BJ (cell line): Measurements from ENCODE around the gene HSD11B2. TPM values are rescaled to one million over a fixed set of nuclear protein-coding genes. Genes with fewer than 3 reads are reported as not detected.
A peak's percentile ranks its signal among the peaks of the same experiment; 100 is the strongest.

Experiments used
- CTCF ChIA-PET: fragments of 350-600 bp; formaldehyde crosslinking; extraction: SDS; loops from one replicate; lab custom pipeline; 2021; ENCODE audit warnings: antibody characterized with exemption, inconsistent platforms; lab: Yijun Ruan, JAX
- POLR2A ChIA-PET: fragments of 300-600 bp; sonication (Branson Sonifier 250); formaldehyde crosslinking; extraction: SDS; loops from one replicate; lab custom pipeline; 2021; ENCODE audit warnings: antibody characterized with exemption; lab: Charles Lee
- DNase-seq: peaks from one replicate; pipeline ENCODE4 v3.0.0-alpha.2; 2011; ENCODE audit warnings: low read depth
- H3K27me3 ChIP-seq: 2 replicates; pipeline ENCODE4 v1.6.0; 2011; ENCODE audit warnings: low read length; ENCODE audit not compliant: control insufficient read depth, insufficient read depth
- H3K36me3 ChIP-seq: 2 replicates; pipeline ENCODE4 v1.5.1; 2011; ENCODE audit warnings: low read length; ENCODE audit not compliant: control insufficient read depth, insufficient read depth
- H3K4me3 ChIP-seq: 2 replicates; pipeline ENCODE4 v1.5.1; 2011; ENCODE audit warnings: low read depth, mild to moderate bottlenecking, control low read depth, low read length
- polyA plus RNA-seq: library from polyadenylated mRNA; depleted of rRNA; stranded (reverse); fragments of >200 nt; gene quantifications from 2 replicates; pipeline ENCODE4 v1.2.3, GENCODE V29; 2011
- TF ChIP-seq, protein P1 (sequence below): IDR thresholded peaks from 2 replicates; pipeline ENCODE4 v1.5.1; 2011; ENCODE audit warnings: low read depth, mild to moderate bottlenecking, control low read depth, inconsistent platforms, low read length, moderate library complexity; ENCODE audit not compliant: insufficient read depth

Gene HSD11B2
- polyA plus RNA-seq, 1 experiment = 0.07 TPM

GRCh38 chr16:67456391-67457081 lies 25.6 kb downstream of the HSD11B2 start:
- POLR2A ChIA-PET = interaction anchor here (0.6 kb wide), 1 partner anchor 23 kb away, joined by 3 read pairs; no protein-coding TSS in a partner anchor
- no peak for DNase-seq
- TF ChIP-seq, protein P1, sequence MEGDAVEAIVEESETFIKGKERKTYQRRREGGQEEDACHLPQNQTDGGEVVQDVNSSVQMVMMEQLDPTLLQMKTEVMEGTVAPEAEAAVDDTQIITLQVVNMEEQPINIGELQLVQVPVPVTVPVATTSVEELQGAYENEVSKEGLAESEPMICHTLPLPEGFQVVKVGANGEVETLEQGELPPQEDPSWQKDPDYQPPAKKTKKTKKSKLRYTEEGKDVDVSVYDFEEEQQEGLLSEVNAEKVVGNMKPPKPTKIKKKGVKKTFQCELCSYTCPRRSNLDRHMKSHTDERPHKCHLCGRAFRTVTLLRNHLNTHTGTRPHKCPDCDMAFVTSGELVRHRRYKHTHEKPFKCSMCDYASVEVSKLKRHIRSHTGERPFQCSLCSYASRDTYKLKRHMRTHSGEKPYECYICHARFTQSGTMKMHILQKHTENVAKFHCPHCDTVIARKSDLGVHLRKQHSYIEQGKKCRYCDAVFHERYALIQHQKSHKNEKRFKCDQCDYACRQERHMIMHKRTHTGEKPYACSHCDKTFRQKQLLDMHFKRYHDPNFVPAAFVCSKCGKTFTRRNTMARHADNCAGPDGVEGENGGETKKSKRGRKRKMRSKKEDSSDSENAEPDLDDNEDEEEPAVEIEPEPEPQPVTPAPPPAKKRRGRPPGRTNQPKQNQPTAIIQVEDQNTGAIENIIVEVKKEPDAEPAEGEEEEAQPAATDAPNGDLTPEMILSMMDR = peak; percentile 64
- Histone ChIP-seq H3K4me3 (no peak overlapping the region), H3K27me3 (no peaks in the 10 kb centered on the region), H3K36me3 (peaks cover 12% of the 10 kb centered on the region)
- CTCF ChIA-PET = interaction anchor here (1.4 to 16.9 kb wide), 7 partner anchors 8 to 32 kb away, joined by 5 to 276 read pairs (median 9); partner anchors contain the start of gene ATP6V0D1

DNA sequence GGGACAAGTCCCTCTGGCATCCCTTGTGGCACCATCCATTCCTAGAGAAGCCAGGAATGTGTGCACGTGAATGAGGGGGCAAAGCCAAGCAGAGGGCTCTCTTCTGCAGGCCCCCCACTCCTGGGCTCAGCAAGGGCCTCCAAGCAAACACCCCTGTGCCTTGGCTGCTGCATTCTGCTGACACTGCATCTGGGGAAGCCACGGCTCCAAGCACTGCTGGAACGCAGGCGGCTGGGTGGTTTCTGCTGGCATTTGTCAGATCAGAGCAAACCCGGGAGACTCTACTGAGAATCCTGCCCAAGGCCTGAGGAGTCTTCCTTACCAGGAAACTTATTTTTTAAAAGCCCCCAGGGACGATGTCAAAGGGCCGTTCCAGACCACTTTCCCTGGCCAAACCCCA lies 26.7 kb downstream of the HSD11B2 start:
- H3K27me3 ChIP-seq = no peaks in the 10 kb centered on the region
- no peak for DNase-seq
- ChIA-PET POLR2A (no interaction called here), CTCF (interaction anchor here (0.8 to 16.9 kb wide), 6 partner anchors 9 to 33 kb away, joined by 3 to 276 read pairs (median 6); partner anchors contain the start of gene ATP6V0D1)
- TF ChIP-seq, protein P1 = no peak
- no peak overlapping the region for H3K4me3 ChIP-seq
- H3K36me3 ChIP-seq = peaks cover 9% of the 10 kb centered on the region

- no peaks in the 10 kb centered on the region for H3K27me3 ChIP-seq
- no peak overlapping the region for H3K4me3 ChIP-seq
- TF ChIP-seq, protein P1 = no peak
- ChIA-PET CTCF (interaction anchor here (0.8 to 16.9 kb wide), 6 partner anchors 10 to 34 kb away, joined by 3 to 276 read pairs (median 6); partner anchors contain the start of gene ATP6V0D1), POLR2A (no interaction called here)
- H3K36me3 ChIP-seq = peaks cover 4% of the 10 kb centered on the region; the same call in 1 of the 2 replicates
- DNase-seq = no peak
Measured at GRCh38 chr16:67458121-67458641, 27.3 kb downstream of the HSD11B2 start.

- TF ChIP-seq, protein P1 = no peak
- POLR2A ChIA-PET = no interaction called here
- Histone ChIP-seq H3K27me3 (no peaks in the 10 kb centered on the region), H3K4me3 (no peak overlapping the region), H3K36me3 (peaks cover 2% of the 10 kb centered on the region; the same call in 1 of the 2 replicates)
- DNase-seq = no peak
- CTCF ChIA-PET = interaction anchor here (1.5 to 16.9 kb wide), 4 partner anchors 11 to 35 kb away, joined by 3 to 276 read pairs (median 22); no protein-coding TSS in a partner anchor
Measured at GRCh38 chr16:67459066-67459860, 28.3 kb downstream of the HSD11B2 start.
